ENCODE results near the gene ZNF793.

GRCh38 chr19:37466277-37466797 lies 40.4 kb upstream of the ZNF793 start:
- TF ChIP-seq CTCF (IDR thresholded peaks at IDR 0.05) (no peak), POLR2A (IDR thresholded peaks at IDR 0.05) (no peak)
